HuH-7.5 (cell line): ENCODE measurements around the gene B3GNT9.

Experiments used
- DNase-seq: peaks from one replicate; pipeline ENCODE4 v3.0.0; 2011; ENCODE audit warnings: low spot score

Gene B3GNT9

DNA sequence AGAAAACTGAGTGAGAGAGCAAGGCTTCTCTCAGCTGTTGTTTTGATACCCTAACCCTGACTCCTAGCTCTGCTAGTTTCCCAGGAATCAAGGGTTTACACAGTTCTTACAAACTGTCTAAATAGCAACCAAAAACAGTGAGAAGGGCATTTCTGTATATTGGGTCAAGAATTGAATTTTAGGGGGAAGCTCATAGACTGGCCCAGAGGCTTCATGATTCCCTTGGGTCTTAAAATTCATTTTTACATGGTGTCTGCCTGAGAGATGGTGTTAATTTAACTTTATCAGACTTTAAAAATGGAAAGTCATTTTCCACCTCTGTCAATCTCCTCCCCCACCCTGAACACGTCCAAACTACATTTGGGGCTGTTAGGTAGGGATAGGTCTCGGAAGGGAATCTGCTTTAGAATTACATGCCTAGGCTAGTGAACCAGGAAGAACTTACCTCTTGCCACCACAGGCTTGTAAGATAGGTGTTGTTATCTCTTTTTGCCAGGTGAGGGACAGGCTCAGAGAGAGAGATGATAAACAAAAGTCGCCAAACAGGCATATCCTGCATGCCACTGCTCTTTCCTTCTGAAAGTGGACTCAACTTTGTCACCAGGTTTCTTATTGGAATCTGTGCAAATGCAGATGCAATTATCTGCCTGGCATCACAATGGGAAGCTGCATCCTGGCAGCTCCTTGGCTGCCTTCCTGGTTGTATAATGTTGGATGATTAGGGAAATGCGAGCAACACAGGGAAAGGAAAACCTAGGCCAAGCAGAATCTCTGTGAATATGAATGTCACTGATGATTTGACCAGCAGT, 38.0 kb downstream of the B3GNT9 start:
- DNase-seq = no peak

DNA sequence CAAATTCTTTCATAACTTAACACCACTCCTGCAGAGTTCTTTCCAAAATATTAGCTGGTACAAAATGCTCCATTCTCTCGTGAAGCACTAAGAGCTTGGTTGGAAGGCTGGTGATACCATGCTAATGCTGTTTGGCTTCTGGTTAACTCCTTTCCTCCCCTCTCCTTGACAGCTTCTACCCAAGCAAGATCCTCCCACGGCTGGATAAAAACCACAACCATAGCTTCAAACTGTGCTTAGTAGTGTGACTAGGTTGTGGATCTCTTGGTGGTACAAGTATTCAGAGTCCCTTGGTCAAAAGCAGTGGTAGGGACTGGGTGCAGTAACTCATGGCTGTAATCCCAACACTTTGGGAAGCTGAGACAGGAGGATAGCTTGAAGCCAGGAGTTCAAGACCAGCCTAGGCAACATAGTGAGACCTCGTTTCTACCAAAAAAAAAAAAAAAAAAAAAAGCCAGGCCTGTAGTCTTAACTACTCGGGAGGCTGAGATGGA, 38.8 kb downstream of the B3GNT9 start:
- no peak for DNase-seq

DNA sequence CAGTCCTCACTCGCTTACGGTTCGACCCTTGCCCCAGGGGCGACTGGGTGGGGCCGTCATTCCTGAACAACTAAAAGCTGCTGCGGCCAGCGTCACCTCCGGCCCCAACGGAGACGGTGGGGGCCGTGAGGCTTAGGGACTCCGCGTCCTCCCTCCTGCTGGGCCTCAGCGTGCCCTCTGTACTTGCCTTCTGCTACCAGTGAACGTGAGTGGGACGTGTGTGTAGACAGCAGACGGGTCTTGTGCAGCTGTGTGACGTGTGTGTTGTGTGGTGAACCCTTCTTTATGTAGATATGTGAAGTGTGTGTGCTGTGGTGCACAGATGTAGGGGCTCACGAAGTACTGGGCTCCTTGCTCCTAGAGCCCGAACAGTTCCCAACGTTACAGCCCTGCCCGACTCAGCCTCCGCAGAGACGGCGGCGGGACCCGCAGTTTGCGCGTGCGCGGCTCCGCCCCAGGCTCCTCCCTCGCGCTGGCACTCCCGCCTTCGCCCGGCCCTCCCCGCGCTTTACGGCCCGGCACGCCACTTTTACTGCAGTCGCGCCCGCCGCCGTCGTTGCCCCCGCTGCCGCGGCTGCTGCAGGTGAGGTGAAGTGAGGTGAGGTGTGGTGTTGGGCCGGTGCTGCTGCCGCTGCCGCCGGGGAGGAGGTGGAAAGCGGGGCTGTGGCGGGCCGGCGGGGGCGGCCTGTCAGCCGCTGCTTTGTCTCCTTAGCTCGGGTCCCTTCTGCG, 41.2 kb downstream of the B3GNT9 start, which contains the start of gene PHAF1:
Gene PHAF1 (plus strand): TSS at position 535 of the 729 bp plus-strand sequence. CDS start 235 bp downstream, outside the sequence.
- DNase-seq = peak; percentile 87

DNA sequence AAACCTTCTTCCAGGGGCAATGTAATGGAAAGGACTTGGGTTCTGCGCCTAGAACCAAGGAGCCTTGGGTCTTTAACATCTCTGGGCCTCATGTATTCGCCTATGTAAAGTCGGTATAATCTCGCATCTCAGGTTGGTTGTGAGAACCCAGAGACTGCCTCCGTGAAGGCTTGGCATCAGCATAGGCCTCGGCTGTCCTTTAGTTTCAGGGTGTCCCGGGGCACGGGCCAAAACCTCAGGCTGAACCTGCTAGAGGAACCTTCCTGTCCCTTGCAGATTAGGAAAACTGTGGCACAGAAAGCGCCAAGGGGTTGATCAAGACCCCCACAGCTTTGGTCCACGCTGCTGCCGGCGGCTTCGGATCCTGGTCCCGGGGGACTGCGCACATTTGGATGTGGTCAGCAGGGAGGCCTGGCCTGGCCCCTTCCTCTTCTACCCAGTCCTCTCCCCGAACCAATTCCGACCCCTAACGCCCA, 41.8 kb downstream of the B3GNT9 start:
- no peak for DNase-seq

DNA sequence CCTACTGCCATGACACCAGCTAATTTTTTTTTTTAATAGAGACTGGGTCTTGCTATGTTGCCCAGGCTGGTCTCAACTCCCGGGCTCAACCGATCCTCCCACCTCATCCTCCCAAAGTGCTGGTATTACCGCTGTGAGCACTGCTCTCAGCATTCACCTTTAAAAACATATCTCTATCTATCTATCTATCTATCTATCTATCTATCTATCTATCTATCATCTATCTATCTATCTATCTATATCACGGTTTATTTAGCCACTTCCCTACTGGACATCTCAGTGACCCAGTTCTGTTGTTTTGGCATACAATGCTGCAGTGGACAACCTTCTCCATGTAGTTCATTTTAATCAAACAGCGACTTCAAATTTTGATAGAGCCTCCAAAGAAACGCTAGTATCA, 42.3 kb downstream of the B3GNT9 start:
- no peak for DNase-seq

DNA sequence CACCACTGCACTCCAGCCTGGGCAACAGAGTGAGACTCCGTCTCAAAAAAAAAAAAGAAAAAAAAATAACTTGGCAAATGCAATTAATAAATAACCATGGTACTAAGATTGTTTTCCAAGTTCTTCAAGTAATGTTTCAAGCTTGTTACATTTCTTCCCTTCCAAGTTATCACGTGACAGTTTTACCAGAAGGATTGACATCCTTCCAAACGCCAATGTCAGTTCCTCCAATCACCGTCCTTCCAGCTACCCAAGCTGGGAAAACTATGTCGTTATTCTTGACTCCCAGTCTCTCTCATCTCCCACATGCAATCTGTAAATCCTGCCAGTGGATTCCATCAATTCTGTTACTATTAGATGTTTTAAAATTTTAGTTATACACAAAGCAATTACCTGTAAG, 44.9 kb downstream of the B3GNT9 start:
- no peak for DNase-seq

DNA sequence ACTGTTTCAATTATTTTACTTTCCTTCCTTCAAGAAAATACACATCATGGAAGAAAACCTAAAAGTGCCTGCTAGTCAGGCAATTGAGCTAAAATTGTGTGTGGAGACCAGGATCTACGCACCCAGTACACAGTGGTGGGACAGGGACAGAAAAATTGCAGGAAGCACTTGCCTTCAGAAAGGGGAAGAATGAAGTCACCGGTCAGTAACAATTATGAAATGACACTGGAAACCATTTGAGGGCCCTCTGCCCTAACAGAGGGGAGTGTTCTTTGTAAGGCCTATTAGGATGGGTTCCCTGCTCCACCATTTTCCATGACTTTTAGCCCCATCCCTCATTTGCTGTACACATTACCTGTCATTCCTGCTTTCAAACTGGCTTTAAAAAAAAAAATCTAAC, 45.6 kb downstream of the B3GNT9 start:
- DNase-seq = no peak

DNA sequence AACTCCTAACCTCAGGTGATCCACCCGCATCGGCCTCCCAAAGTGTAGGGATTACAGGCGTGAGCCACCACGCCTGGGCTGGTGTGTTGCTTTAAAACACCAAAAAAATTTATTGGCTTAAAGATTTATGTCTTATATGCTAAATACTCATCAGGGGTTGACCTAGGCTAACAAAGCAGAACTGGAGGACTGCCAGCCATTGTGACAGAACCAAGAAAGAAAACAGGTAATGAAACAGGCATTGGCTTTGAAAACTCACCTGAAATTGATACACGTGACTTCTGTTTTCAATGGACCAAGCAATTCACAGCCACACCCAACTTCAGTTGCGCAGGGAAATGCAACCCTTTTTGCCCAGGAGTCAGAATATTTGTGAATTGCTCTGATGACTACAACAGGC, 46.0 kb downstream of the B3GNT9 start:
- DNase-seq = no peak

DNA sequence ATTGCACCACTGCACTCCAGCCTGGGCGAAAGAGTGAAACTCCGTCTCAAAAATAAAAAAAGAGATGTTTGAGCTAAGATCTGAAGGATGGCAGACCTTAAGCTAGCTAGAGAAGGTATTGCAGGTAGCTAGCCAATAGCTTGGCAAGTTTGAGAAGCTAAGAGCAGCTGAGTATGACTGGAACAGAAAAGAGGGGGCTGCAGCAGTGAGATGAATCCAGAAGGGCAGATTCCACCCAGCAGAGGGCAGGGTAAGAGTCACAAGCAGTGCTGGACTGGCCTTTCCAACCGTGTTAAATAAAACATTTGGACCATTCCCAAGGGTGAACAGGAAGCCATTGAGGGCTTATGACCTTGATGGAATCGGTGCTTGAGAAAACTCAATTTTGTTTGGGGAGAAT, 46.7 kb downstream of the B3GNT9 start:
- DNase-seq = no peak

DNA sequence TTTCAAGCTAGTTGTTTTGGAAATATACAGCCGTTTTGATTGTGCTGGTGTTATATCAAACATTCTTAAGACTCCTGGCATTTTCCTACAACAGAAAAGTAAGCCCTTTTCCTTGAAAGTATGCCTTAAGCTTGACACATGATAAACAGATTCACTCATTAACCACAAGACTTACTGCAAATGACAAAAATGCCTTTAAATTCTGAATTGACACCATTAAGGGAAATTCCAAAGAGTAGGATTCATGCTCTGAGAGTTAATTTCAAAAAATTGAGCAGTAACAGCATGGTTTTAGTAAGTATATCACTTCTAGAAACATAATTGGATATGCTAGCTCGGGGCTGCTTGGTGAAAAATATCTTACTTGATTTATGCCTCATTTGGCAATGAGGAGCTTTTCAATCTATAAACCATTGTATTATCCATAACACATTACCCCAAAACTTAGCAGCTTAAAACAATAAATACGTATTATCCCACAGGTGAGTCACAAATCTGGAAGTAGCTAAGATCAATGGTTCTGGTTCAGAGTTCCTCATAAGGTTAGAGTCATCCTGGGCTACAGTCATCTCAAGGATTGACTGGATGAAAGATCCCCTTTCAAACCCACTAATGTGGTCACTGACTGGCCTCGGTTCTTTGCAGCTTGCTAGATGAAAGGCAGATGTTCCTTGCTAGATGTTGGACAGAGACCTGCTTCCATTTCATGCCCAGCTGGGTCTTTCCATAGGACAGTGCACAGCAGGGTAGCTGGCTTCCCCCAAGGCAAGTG, 49.3 kb downstream of the B3GNT9 start:
- DNase-seq = no peak

DNA sequence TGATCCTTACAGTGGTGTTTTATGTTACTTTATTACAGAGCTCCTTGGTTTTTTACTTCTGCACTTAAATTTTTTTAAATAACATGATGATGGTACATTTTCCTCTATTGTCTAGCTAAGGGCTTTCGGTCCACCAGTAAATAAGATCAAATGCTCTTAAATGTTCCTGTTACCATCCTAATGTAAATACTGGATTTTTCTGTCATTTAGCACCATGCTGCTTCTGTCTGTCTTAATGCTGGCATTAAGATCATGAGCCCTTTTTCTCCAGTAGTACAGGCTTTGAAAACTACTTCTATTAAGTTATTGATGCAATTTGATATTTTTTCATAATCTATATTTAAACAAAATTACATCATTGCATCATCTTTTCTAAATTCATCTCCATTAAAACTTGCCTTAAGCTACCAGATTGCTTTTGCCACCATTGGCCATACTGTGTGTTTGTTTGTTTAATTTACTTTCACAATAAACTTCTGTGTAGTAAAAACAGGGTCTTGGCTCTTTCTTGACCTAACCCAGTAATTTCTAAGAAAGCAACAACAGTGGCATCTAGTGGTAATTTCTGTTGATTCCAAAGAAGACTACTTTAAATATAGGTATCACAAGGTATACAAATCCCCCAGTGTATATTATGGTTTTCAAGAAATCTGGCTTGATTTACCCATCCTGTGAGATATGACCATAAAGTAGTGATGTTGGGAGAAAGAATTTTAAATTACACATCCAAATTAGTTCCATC, 50.1 kb downstream of the B3GNT9 start:
- DNase-seq = no peak

DNA sequence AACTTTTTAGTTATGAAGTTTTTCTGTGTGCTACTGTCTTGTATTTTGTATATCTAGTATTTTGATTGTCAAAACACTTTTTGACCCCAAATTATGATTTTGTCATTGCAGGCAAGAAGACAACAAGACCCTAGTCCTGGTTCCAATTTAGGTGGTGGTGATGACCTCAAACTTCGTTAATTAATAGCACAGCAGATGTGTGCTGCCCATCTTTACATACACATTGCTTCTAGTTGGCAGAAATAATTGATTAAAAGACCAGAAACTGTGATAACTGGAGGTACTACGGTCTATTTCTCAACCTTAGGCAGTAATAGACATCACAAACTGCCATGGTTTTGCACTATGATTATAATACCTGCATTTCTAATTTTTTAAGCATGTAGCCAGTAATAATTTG, 52.2 kb downstream of the B3GNT9 start:
- no peak for DNase-seq
